Left ventricle myocardium superior (tissue), 1 donor: Measurements from ENCODE around the gene CUX1. TPM values are rescaled to one million over a fixed set of nuclear protein-coding genes. Genes with fewer than 3 reads are reported as not detected.

Experiments
- ATAC-seq: fragments of 200-7000 bp; cut with Tn5 transposase; one replicate; pipeline ENCODE4 v1.9.1; 2020; ENCODE audit warnings: mild to moderate bottlenecking, moderate library complexity
- DNase-seq: peaks from one replicate; pipeline ENCODE4 v3.0.0-alpha.2; 2020
- intact Hi-C: fragments of 100-400 bp; cut with micrococcal nuclease; formaldehyde crosslinking; loops from one replicate; pipeline ENCODE4 v1.11.0; 2022
- long read RNA-seq: library from polyadenylated mRNA; unstranded; transcript quantifications from one replicate; pipeline ENCODE4 v2.0.0, GENCODE V29; 2021
- total RNA-seq: library from RNA; stranded (reverse); fragmentation: NEBNext Ultra II Directional; extraction: Animal tissue kit (Norgen Biotek cat#: 25700); gene quantifications from one replicate; pipeline ENCODE4 v1.2.1, GENCODE V29; 2021
- donor health status: DM: no; HTN: yes; CAD: no; lungs with severe emphysema.

CUX1 gene, protein sequence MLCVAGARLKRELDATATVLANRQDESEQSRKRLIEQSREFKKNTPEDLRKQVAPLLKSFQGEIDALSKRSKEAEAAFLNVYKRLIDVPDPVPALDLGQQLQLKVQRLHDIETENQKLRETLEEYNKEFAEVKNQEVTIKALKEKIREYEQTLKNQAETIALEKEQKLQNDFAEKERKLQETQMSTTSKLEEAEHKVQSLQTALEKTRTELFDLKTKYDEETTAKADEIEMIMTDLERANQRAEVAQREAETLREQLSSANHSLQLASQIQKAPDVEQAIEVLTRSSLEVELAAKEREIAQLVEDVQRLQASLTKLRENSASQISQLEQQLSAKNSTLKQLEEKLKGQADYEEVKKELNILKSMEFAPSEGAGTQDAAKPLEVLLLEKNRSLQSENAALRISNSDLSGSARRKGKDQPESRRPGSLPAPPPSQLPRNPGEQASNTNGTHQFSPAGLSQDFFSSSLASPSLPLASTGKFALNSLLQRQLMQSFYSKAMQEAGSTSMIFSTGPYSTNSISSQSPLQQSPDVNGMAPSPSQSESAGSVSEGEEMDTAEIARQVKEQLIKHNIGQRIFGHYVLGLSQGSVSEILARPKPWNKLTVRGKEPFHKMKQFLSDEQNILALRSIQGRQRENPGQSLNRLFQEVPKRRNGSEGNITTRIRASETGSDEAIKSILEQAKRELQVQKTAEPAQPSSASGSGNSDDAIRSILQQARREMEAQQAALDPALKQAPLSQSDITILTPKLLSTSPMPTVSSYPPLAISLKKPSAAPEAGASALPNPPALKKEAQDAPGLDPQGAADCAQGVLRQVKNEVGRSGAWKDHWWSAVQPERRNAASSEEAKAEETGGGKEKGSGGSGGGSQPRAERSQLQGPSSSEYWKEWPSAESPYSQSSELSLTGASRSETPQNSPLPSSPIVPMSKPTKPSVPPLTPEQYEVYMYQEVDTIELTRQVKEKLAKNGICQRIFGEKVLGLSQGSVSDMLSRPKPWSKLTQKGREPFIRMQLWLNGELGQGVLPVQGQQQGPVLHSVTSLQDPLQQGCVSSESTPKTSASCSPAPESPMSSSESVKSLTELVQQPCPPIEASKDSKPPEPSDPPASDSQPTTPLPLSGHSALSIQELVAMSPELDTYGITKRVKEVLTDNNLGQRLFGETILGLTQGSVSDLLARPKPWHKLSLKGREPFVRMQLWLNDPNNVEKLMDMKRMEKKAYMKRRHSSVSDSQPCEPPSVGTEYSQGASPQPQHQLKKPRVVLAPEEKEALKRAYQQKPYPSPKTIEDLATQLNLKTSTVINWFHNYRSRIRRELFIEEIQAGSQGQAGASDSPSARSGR (N-terminal part only)
- total RNA-seq, result 123 TPM
- long read RNA-seq, partial matches to known transcripts, result 39 of 61 reads
- long read RNA-seq, other reads (novel, unspliced or antisense), result 17 of 61 reads

DNA sequence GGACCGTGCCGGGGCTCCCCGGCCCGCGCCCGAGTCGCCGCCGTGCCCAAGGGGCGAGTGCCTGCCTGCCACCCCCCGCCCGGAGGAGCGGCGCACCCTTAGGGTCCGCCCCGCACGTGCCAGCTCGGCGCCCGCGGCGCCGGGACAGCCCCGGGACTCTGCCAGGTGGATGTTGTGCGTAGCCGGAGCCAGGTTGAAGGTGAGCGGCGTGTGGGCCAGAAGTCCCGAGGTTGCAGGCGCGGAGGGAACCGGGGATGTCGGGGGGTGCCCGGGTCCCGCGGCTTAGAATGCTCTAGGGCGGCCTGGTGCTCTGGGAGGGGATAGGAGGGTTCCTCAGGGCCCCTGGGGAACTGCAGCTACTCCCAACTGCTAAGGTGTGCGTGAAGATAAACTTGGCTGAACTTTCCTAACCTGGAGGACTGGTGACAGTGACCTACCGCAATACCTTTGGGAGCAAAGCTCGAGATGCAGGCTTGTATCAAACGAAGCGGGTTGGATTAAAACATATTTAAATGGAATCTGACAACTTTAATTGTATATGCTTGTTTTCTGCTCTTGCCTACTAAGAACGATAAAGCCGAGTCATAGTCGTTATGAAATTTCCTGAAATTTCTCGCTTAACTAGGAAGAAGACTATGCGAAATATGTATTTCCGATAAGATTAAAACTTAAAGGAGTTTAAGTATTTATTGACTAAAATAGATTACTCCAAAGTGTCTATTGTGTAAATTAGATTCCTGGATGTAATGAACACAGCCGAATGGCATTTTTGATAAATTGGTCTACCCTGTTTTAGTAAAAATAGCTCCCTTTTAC, at the start of gene CUX1:
TSS of gene CUX1 (plus strand) at position 156 of the 816 bp plus-strand sequence. CDS start at position 170, 14 bp downstream.
- intact Hi-C loops, result loop anchor here (10.0 kb wide), 1 partner anchor 73 kb away; no protein-coding TSS in a partner anchor
- DNase-seq (peak; percentile 58), ATAC-seq (peak; percentile 4)

DNA sequence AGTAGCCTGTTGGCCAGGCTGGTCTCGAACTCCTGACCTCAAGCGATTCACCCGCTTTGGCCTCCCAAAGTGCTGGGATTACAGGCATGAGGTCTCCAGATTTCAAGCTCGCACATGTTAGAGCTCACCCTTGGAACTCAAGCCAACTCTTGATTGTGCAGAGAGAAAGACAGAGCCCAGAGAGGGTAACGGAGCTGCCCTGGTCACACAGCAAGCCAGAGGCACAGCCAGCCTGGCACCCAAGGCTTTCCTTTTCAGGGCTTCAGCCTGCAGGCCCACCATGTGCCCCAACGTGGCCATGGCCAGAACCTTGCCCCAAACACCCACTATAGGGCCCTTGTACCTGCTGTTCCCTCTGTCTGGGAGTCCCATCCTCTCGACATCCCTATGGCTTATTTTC, 49.1 kb upstream of the CUX1 start:
- DNase-seq, result no peak
- intact Hi-C loops, result no loop called here
- no peak for ATAC-seq

DNA sequence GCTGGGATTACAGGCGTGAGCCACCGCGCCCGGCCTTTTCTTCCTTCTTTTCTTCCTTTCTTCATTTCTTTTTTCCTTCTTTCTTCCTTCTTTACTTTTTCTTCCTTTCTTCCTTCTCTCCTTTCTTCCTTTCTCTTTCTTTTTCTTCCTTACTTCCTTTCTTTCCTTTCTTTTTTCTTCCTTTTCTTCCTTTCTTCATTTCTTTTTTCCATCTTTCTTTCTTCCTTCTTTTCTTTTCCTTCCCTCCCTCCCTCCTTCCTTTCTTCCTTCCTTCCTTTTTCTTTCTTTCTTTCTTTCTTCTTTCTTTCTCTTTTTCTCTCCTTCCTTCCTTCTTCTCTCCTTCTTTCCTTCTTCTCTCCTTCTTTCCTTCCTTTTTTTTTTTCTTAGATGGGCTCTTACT, 47.0 kb upstream of the CUX1 start:
- ATAC-seq (no peak), DNase-seq (no peak)
- intact Hi-C loops, result no loop called here

DNA sequence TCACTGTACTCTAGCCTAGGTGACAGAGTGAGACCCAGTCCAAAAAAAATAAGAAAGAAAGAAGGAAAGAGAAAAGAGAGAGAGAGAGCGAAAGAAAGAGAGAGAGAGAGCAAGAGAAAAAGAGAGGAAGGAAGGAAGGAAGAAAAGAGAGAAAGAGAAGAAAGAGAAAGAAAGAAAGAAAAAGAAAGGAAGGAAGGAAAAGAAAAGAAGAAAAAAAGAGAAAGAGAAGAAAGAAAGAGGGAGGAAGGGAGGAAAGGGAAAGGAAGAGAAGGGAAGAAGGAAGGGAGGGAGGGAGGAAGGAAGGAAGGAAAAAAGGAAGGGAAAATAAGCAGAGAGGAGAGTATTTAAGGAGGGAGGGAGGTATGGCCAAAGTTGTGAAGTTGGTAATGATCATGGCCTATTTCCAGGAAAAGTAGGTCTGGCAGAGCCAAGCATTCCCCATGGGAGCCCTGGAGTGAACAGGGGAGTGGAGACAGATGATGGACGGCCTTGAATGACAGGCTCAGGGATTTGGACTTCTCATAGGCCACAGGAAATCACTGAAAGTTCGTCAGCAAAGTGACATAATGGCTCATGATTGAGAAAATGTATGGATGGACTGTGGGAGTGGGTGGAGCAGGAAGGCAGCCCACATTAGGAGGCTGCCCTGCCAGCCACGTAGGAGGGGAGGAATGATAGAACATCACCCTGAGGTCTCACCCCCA, 44.8 kb upstream of the CUX1 start:
- intact Hi-C loops, result no loop called here
- no peak for ATAC-seq
- no peak for DNase-seq

DNA sequence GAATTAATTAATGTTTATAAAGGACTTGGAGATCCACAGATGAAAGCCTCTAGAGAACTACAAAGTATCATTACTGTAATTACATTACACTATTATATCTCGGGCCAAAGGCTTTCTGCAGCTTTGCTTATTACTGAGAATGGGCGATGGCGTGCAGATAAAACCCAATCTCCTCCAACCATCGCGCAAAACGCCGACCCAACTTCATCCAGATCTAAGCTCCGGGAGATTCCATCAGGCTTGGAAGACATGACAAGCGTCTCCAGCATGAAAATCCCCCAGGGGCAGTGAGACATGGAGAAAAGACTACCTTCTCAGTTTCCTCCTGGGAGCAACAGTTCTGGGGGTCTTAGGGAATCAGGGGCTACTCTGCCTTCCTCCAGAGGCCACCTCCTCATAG, 42.2 kb upstream of the CUX1 start:
- no peak for DNase-seq
- no peak for ATAC-seq
- intact Hi-C loops, result no loop called here

DNA sequence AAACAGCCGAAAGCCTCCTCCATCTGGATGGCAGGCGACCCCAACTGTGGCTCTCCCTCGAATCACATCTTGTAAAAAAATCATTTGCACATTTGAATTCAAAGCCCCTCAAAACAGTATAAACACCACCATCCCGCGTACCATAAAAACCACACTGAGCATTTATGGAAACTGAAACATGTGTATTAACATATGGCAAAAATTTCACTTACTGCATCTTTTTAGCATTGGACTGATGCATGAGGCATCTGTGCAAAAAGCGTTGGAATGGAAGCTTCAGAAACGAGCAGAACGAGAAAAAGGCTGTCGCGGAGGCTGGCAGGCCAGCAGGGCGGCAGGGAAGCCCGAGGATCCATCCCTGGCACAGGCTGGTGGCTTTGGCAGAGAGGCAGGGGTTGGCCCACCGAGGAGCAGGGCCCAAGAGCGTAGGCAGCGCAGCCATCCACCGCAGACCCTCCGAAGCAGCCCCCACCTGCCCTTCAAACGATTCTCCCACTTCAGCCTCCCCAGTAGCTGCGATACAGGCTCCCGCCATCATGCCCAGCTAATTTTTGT, 39.3 kb upstream of the CUX1 start:
- ATAC-seq (no peak), DNase-seq (no peak)
- intact Hi-C loops, result no loop called here

DNA sequence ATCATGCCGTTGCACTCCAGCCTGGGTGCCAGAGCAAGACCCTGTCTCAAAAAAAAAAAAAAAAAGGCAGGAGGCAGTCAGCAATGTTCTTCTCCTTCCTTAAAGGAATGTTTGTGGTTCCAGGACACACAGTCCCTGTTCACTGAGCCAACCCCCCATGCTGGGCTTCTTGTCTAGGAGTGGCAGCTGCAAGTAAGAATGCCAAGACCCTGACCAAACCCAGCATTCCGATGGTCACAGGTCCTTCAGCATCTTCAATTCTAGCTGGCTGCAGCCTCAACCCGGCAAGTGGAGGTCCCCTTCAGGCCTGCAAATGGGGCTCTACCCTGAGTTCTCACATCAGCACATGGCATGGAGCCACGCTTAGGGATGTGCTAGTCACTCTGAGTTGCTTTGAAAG, 38.2 kb upstream of the CUX1 start:
- no peak for ATAC-seq

DNA sequence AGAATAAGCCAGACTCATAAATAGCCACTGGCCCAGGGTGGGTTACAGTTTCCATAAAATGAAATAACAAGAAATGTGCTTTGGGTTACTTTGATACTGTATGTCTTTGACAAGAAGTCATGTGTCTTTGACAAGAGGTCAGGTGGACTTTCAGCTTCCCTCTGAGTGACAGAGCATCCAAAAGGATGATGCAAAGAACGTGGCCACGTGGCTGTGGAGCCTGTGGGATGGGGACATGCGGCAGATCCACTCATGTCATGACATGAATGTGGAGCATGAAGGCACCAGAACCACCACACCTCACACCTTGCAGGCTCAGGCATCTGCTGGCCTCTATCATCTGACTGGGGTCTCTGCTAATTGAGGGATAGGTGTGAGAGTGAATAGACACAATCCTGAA, 37.1 kb upstream of the CUX1 start:
- no peak for ATAC-seq
- DNase-seq, result no peak
- intact Hi-C loops, result no loop called here

More for the DNA sequence above, 38.2 kb upstream of the CUX1 start:
- no peak for DNase-seq
- intact Hi-C loops, result no loop called here

DNA sequence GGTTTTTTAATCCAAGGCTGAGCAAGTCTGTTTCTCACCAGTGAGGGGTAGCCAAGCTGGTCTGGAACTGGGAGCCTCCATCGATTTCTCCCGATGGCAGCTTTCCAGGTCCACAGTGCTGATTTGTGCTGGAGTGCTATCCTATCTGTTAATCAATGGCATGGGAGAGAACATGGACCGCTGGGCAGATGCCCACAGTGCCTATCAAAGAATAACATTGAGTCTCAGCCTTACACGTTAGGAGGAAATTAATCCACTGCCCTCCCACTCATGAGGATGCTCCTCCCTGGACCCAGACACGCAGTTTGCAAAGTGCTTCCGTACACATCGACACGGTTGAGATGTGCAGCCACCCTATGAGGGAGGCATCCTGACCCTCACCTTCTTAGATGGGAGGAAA, 36.0 kb upstream of the CUX1 start:
- DNase-seq (no peak), ATAC-seq (no peak)
- intact Hi-C loops, result no loop called here

DNA sequence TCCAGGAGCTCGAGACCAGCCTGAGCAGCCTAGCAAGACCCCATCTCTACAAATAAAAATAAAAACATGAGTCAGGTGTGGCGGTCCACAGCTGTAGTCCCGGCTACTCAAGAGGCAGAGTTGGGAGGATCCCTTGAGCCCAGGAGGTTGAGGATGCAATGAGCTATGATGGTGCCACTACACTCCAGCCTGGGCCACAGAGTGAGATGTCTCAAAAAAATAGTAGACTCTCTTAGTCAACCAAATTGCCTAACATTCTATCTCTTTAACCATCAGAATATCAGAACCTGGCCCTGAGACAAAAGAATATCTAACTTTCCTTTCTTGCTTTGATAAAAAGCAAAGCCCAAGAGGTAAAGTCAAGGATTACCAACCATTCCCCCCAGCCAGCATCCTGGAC, 35.0 kb upstream of the CUX1 start:
- intact Hi-C loops, result no loop called here
- no peak for DNase-seq
- ATAC-seq, result no peak

DNA sequence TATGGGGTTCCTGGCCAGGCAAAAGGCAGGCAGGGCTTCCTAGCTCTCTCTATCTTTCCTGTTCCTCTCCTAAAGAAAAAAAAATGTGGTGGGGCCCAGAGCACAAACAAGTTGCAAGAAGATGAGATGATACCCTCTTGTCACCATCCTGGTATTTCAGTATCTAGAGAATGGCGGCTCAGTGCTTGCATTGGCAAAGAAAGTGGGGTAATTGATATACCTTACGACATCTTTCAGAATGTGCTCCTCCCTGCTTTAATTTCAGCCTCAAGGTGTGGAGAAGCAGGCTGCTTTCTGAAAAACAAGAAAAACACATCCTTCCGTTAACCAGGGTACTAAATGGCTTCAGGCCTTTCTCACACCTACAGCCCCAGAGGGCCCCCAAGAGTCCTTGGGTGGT, 34.5 kb upstream of the CUX1 start:
- intact Hi-C loops, result no loop called here
- ATAC-seq (no peak), DNase-seq (no peak)

DNA sequence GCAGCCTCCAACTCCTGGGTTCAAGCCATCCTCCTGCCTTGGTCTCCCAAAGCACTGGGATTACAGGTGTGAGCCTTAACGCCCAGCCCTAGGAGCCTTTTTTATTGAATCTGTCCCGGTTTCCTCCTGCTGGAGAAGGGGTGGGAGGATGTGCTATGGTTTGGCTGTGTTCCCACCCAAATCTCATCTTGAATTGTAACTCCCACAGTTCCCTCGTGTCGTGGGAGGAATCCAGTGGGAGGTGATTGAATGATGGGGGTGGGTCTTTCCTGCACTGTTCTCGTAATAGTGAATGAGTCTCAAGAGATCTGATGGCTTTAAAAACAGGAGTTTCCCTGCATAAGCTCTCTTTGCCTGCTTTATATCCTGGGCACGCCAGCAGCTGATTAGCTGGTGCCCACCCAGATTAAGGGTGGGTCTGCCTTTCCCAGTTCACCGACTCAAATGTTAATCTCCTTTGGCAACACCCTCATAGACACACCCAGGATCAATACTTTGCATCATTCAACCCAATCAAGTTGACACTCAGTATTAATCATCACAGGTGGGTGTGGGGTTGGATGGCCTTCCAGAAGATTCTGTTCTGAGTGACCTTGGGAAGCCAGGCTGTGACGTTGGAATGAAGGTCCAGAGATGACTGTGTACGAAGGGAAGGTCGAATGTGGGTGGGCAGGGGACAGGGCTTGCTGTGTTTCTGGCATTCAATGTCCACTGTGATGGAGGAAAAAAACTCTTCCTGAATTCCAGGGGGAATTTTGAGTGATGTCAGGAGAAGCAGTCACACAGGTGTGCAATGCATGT, 33.8 kb upstream of the CUX1 start:
- ATAC-seq, result no peak
- DNase-seq, result no peak
- intact Hi-C loops, result no loop called here

DNA sequence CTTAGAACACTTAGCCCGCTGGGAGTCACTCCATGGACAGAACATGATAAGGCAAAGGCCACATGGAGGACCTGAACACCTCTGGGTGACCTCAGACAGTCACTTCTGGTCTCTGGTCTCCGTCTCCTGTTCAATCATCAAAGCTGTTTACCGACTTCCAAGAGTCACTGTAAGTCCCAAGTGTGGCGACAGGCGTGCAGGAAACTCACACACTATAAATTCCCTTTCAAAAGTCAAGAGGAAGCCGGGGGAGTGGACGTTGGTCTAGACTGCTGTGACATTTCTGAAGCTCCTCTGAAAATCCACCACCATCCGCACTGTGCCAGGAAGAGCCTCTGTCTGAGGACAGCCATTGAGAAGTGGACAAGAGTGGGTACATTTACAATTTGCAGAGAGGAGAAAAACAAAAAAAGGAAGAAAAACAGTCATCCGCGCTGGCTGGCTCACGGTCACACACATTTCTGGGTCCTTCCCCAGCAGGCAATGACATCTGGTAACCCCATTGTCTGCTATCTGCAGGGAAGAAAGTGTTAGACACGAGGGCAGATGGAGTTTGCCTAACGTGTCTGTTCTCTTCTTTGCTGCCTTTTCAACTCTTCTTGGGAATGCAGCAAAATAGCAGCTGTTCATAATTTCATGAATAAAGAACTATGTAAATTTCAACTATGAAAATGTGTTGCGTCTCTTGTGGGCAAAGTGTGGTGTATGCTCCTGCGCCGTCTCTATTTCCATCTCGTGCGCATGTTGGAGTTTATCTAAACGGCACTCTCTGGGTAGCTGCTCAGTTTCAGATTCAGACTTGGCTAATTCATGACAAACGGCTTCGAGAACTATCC, 32.9 kb upstream of the CUX1 start:
- DNase-seq (no peak), ATAC-seq (peak; percentile 74)
- intact Hi-C loops, result no loop called here

DNA sequence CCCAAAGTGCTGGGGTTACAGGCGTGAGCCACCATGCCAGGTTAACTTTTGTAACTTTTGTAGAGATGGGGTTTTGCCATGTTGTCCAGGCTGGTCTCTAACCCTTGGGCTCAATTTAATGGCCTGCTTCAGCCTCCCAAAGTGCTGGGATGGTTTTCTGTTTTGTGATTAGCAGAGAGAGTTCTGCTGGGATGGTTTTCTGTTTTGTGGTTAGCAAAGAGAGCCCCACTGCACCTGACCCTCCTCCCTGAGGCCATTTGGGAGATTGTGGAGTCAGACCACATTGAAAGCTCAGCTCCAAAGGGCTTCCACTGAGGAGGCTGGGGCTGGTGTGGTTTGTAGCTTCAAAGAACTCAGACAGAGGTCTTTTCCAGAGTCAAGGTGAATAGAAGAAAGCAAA, 29.6 kb upstream of the CUX1 start:
- no peak for DNase-seq
- intact Hi-C loops, result no loop called here

DNA sequence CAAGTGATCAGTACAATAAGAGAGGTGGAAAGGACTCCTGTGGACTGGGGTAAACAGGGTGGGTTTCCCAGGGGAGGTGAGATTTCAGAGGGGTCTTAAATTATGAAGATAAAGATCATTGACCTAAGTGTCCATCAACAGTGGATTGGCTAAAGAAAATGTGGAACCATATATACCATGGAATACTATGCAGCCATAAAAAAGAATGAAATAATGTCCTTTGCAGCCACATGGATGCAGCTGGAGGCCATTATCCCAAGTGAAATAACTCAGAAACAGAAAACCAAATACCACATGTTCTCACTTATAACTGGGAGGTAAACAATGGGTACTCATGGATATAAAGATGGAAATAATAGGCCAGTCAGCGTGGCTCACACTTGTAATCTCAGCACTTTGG, 28.9 kb upstream of the CUX1 start:
- DNase-seq, result no peak
- ATAC-seq, result no peak
- intact Hi-C loops, result no loop called here

More for the DNA sequence above, 29.6 kb upstream of the CUX1 start:
- ATAC-seq, result no peak
